ENCODE measurements around the gene ANKFN1. TPM values are rescaled to one million over a fixed set of nuclear protein-coding genes. Genes with fewer than 3 reads are reported as not detected.

The ANKFN1 gene
- total and polyA plus RNA-seq, 2 of the 13 experiments (the other 11 are each of a cell fraction or from before 2014, with no cell fraction given): not detected

DNA sequence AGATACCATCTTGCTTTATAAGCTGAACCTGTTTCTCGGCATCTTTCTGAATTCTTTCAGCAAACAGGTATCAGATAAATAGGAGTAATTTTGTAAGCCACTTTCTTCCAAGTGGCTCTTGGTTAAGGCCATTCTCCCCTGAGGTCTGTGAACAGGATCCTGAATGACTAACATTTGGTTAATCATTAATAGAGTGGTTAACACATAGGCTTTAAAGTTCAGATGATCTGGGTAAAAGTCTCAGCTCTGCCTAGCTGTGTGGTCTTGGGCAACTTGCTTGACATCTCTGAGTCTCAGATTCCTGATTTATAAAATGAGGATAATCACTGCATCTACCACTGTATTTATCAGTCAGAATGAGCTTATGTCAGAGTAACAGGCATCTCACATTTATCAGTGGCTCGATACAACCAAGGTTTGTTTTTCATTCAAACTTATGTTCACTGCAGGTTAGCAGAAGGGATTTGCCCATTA, 44.4 kb upstream of the ANKFN1 start (continued):
- TF ChIP-seq, protein P1, sequence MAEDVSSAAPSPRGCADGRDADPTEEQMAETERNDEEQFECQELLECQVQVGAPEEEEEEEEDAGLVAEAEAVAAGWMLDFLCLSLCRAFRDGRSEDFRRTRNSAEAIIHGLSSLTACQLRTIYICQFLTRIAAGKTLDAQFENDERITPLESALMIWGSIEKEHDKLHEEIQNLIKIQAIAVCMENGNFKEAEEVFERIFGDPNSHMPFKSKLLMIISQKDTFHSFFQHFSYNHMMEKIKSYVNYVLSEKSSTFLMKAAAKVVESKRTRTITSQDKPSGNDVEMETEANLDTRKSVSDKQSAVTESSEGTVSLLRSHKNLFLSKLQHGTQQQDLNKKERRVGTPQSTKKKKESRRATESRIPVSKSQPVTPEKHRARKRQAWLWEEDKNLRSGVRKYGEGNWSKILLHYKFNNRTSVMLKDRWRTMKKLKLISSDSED (CRISPR knock-in tag; IDR thresholded peaks at IDR 0.05): no peak
- TF ChIP-seq, protein P2, sequence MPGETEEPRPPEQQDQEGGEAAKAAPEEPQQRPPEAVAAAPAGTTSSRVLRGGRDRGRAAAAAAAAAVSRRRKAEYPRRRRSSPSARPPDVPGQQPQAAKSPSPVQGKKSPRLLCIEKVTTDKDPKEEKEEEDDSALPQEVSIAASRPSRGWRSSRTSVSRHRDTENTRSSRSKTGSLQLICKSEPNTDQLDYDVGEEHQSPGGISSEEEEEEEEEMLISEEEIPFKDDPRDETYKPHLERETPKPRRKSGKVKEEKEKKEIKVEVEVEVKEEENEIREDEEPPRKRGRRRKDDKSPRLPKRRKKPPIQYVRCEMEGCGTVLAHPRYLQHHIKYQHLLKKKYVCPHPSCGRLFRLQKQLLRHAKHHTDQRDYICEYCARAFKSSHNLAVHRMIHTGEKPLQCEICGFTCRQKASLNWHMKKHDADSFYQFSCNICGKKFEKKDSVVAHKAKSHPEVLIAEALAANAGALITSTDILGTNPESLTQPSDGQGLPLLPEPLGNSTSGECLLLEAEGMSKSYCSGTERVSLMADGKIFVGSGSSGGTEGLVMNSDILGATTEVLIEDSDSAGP (CRISPR knock-in tag; IDR thresholded peaks at IDR 0.05; ENCODE audit: borderline replicate concordance): no peak
- TF ChIP-seq SUZ12 (IDR thresholded peaks at IDR 0.05; ENCODE audit: low read depth, low read length) (no peak), CREM (IDR thresholded peaks at IDR 0.05) (no peak), CREM (CRISPR knock-in tag; IDR thresholded peaks at IDR 0.05) (no peak), ZNF883 (CRISPR knock-in tag; IDR thresholded peaks at IDR 0.05; ENCODE audit: not compliant biosample characterization) (no peak), KDM4B (CRISPR knock-in tag; IDR thresholded peaks at IDR 0.05) (no peak), TSC22D2 (CRISPR knock-in tag; IDR thresholded peaks at IDR 0.05; ENCODE audit: borderline replicate concordance) (no peak), IKZF4 (CRISPR knock-in tag; IDR thresholded peaks at IDR 0.05; ENCODE audit: borderline replicate concordance, low read depth, not compliant biosample characterization) (no peak), EEA1 (CRISPR knock-in tag; IDR thresholded peaks at IDR 0.05; ENCODE audit: borderline replicate concordance) (no peak), RCOR2 (CRISPR knock-in tag; IDR thresholded peaks at IDR 0.05) (peak; percentile 78; the same call in 1 of the 2 replicates), SOX6 (IDR thresholded peaks at IDR 0.05) (no peak), SOX6 (CRISPR knock-in tag; IDR thresholded peaks at IDR 0.05) (0 out of 2 replicates have a peak, but pooled peaks have one; percentile 17), ZNF326 (CRISPR knock-in tag; IDR thresholded peaks at IDR 0.05; ENCODE audit: borderline replicate concordance) (no peak), ZNF331 (CRISPR knock-in tag; IDR thresholded peaks at IDR 0.05) (peak; percentile 19; the same call in 1 of the 2 replicates), CEBPG (CRISPR knock-in tag; IDR thresholded peaks at IDR 0.05) (peak; percentile 48; the same call in 1 of the 2 replicates), ZSCAN30 (CRISPR knock-in tag; IDR thresholded peaks at IDR 0.05) (no peak), ZNF747 (CRISPR knock-in tag; IDR thresholded peaks at IDR 0.05; ENCODE audit: borderline replicate concordance) (no peak), ZNF3 (CRISPR knock-in tag; IDR thresholded peaks at IDR 0.05) (no peak), ZNF501 (CRISPR knock-in tag; IDR thresholded peaks at IDR 0.05) (no peak)
- TF ChIP-seq, protein P3, sequence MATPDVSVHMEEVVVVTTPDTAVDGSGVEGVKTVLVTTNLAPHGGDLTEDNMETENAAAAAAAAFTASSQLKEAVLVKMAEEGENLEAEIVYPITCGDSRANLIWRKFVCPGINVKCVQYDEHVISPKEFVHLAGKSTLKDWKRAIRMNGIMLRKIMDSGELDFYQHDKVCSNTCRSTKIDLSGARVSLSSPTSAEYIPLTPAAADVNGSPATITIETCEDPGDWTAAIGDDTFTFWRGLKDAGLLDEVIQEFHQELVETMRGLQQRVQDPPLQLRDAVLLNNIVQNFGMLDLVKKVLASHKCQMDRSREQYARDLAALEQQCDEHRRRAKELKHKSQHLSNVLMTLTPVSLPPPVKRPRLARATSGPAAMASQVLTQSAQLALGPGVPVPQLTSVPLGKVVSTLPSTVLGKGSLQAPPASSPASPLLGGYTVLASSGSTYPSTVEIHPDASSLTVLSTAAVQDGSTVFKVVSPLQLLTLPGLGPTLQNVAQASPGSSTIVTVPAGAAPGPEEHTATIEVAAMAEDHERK (CRISPR knock-in tag; IDR thresholded peaks at IDR 0.05; ENCODE audit: low read depth): no peak
- TF ChIP-seq, protein P4, sequence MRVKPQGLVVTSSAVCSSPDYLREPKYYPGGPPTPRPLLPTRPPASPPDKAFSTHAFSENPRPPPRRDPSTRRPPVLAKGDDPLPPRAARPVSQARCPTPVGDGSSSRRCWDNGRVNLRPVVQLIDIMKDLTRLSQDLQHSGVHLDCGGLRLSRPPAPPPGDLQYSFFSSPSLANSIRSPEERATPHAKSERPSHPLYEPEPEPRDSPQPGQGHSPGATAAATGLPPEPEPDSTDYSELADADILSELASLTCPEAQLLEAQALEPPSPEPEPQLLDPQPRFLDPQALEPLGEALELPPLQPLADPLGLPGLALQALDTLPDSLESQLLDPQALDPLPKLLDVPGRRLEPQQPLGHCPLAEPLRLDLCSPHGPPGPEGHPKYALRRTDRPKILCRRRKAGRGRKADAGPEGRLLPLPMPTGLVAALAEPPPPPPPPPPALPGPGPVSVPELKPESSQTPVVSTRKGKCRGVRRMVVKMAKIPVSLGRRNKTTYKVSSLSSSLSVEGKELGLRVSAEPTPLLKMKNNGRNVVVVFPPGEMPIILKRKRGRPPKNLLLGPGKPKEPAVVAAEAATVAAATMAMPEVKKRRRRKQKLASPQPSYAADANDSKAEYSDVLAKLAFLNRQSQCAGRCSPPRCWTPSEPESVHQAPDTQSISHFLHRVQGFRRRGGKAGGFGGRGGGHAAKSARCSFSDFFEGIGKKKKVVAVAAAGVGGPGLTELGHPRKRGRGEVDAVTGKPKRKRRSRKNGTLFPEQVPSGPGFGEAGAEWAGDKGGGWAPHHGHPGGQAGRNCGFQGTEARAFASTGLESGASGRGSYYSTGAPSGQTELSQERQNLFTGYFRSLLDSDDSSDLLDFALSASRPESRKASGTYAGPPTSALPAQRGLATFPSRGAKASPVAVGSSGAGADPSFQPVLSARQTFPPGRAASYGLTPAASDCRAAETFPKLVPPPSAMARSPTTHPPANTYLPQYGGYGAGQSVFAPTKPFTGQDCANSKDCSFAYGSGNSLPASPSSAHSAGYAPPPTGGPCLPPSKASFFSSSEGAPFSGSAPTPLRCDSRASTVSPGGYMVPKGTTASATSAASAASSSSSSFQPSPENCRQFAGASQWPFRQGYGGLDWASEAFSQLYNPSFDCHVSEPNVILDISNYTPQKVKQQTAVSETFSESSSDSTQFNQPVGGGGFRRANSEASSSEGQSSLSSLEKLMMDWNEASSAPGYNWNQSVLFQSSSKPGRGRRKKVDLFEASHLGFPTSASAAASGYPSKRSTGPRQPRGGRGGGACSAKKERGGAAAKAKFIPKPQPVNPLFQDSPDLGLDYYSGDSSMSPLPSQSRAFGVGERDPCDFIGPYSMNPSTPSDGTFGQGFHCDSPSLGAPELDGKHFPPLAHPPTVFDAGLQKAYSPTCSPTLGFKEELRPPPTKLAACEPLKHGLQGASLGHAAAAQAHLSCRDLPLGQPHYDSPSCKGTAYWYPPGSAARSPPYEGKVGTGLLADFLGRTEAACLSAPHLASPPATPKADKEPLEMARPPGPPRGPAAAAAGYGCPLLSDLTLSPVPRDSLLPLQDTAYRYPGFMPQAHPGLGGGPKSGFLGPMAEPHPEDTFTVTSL (CRISPR knock-in tag; IDR thresholded peaks at IDR 0.05; ENCODE audit: borderline replicate concordance): peak; percentile 19; the same call in 1 of the 2 replicates

Measured in HepG2 (cell line).